Ascending aorta (tissue), 2 donors: Measurements from ENCODE around the gene ASCL5. TPM values are rescaled to one million over a fixed set of nuclear protein-coding genes. Genes with fewer than 3 reads are reported as not detected.

Experiments
- DNase-seq, 2 donors: peaks; one replicate each; pipeline ENCODE4 v3.0.0-alpha.2; 2019; ENCODE audit warnings: low spot score in 2 of 2
- H3K27ac ChIP-seq, 2 donors: fragments of 200-600 bp; sonication (generic); one replicate each; pipeline ENCODE4 v1.5.1; 2016 to 2017; ENCODE audit warnings: mild to moderate bottlenecking in 1 of 2
- H3K27me3 ChIP-seq: fragments of 200-600 bp; sonication (generic); one replicate; pipeline ENCODE4 v1.5.1; 2017
- H3K36me3 ChIP-seq, 2 donors: fragments of 200-600 bp; sonication (generic); one replicate each; pipeline ENCODE4 v1.5.1; 2016
- H3K4me1 ChIP-seq, 2 donors: fragments of 200-600 bp; sonication (generic); one replicate each; pipeline ENCODE4 v1.5.1; 2016 to 2017; ENCODE audit warnings: mild to moderate bottlenecking in 1 of 2
- H3K4me3 ChIP-seq, 2 donors: fragments of 200-600 bp; sonication (generic); one replicate each; pipeline ENCODE4 v1.5.1; 2016 to 2017; ENCODE audit warnings: mild to moderate bottlenecking in 1 of 2
- H3K9me3 ChIP-seq, 2 donors: fragments of 200-600 bp; sonication (generic); one replicate each; pipeline ENCODE4 v1.5.1; 2016
- CTCF ChIP-seq, 3 experiments: fragments of 200-600 bp in 2 of 3; fragments of 450-650 bp in 1 of 3; sonication (generic) in 2 of 3; IDR thresholded peaks; one replicate each; pipeline ENCODE4 v1.5.1; 2016 to 2019; ENCODE audit warnings: antibody characterized with exemption in 3 of 3, mild to moderate bottlenecking in 1 of 3, moderate library complexity in 1 of 3
- intact Hi-C: fragments of 100-400 bp; cut with DNase I; formaldehyde crosslinking; loops from one replicate; pipeline ENCODE4 v1.15.1; 2023
- total RNA-seq: library from RNA; depleted of rRNA; stranded (reverse); fragments of >200 nt; gene quantifications from one replicate; pipeline ENCODE4 v1.1.0, GENCODE V29; 2016

Gene ASCL5
- total RNA-seq, 1 donor from 2014 or later: not detected

- H3K27ac ChIP-seq: no peak overlapping the region
- no peaks in the 10 kb centered on the region for H3K27me3 ChIP-seq
- intact Hi-C loops: loop anchor here (1.0 to 5.0 kb wide), 2 partner anchors 141 to 491 kb away; partner anchors contain the start of gene KIF14
- peak overlapping the region; percentile 66 to 74 for H3K4me3 ChIP-seq
- H3K9me3 ChIP-seq: no peaks in the 10 kb centered on the region
- no peaks in the 10 kb centered on the region for H3K4me1 ChIP-seq
- DNase-seq: no peak
- H3K36me3 ChIP-seq: no peaks in the 10 kb centered on the region
- TF ChIP-seq CTCF (IDR thresholded peaks at IDR 0.05): no peak
These were observed 13.3 kb downstream of the ASCL5 start for GRCh38 chr1:201113451-201114244.

- no peaks in the 10 kb centered on the region for H3K9me3 ChIP-seq
- H3K27ac ChIP-seq: no peak overlapping the region
These were observed 14.1 kb downstream of the ASCL5 start for GRCh38 chr1:201112926-201113325.

GRCh38 chr1:201112173-201112731 is 14.7 kb downstream of the ASCL5 start, which contains the start of gene CACNA1S:
TSS of gene CACNA1S (minus strand) at chr1:201112426. CDS start at chr1:201112339, 87 bp downstream.
- no peak within 1 kb of the TSS for H3K27ac ChIP-seq
- no peaks in the 10 kb centered on the region for H3K36me3 ChIP-seq
- intact Hi-C loops: loop anchor here (5.0 kb wide), 1 partner anchor 490 kb away; the partner anchor contains the start of gene KIF14
- no peaks in the 10 kb centered on the region for H3K4me1 ChIP-seq
- DNase-seq: no peak
- no peaks in the 10 kb centered on the region for H3K27me3 ChIP-seq
- no peak within 1 kb of the TSS for H3K4me3 ChIP-seq
- TF ChIP-seq CTCF (IDR thresholded peaks at IDR 0.05): no peak
- H3K9me3 ChIP-seq: no peaks in the 10 kb centered on the region

More at GRCh38 chr1:201112926-201113325, 14.1 kb downstream of the ASCL5 start:
- Histone ChIP-seq H3K27me3 (no peaks in the 10 kb centered on the region), H3K36me3 (no peaks in the 10 kb centered on the region), H3K4me1 (no peaks in the 10 kb centered on the region), H3K4me3 (no peak overlapping the region)
- DNase-seq: no peak
- intact Hi-C loops: loop anchor here (5.0 kb wide), 1 partner anchor 491 kb away; the partner anchor contains the start of gene KIF14
- TF ChIP-seq CTCF (IDR thresholded peaks at IDR 0.05): no peak

- Histone ChIP-seq H3K27me3 (no peaks in the 10 kb centered on the region), H3K36me3 (no peaks in the 10 kb centered on the region), H3K9me3 (no peaks in the 10 kb centered on the region), H3K27ac (no peak overlapping the region), H3K4me1 (no peaks in the 10 kb centered on the region), H3K4me3 (no peak overlapping the region)
- DNase-seq: no peak
- no peak for TF ChIP-seq CTCF (IDR thresholded peaks at IDR 0.05)
- intact Hi-C loops: loop anchor here (5.0 kb wide), 1 partner anchor 489 kb away; the partner anchor contains the start of gene KIF14
These were observed 15.3 kb downstream of the ASCL5 start for GRCh38 chr1:201111672-201112071.

GRCh38 chr1:201111156-201111555 is 15.8 kb downstream of the ASCL5 start:
- no peak overlapping the region for H3K4me3 ChIP-seq
- no peak overlapping the region for H3K27ac ChIP-seq
- no peaks in the 10 kb centered on the region for H3K9me3 ChIP-seq
- H3K36me3 ChIP-seq: no peaks in the 10 kb centered on the region
- H3K4me1 ChIP-seq: no peaks in the 10 kb centered on the region
- H3K27me3 ChIP-seq: no peaks in the 10 kb centered on the region
- intact Hi-C loops: loop anchor here (5.0 kb wide), 1 partner anchor 489 kb away; the partner anchor contains the start of gene KIF14
- no peak for DNase-seq
- TF ChIP-seq CTCF (IDR thresholded peaks at IDR 0.05): no peak
